Measurements from ENCODE around the gene ALG10. TPM values are rescaled to one million over a fixed set of nuclear protein-coding genes. Genes with fewer than 3 reads are reported as not detected.
A peak's percentile ranks its signal among the peaks of the same experiment; 100 is the strongest.
"Not testable (repeated sequence)": the region's sequence is repeated elsewhere in the genome, so short reads cannot be mapped to it uniquely, and the experiment has no call there.

Gene ALG10, protein sequence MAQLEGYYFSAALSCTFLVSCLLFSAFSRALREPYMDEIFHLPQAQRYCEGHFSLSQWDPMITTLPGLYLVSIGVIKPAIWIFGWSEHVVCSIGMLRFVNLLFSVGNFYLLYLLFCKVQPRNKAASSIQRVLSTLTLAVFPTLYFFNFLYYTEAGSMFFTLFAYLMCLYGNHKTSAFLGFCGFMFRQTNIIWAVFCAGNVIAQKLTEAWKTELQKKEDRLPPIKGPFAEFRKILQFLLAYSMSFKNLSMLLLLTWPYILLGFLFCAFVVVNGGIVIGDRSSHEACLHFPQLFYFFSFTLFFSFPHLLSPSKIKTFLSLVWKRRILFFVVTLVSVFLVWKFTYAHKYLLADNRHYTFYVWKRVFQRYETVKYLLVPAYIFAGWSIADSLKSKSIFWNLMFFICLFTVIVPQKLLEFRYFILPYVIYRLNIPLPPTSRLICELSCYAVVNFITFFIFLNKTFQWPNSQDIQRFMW
- 1.3 TPM for total RNA-seq

DNA sequence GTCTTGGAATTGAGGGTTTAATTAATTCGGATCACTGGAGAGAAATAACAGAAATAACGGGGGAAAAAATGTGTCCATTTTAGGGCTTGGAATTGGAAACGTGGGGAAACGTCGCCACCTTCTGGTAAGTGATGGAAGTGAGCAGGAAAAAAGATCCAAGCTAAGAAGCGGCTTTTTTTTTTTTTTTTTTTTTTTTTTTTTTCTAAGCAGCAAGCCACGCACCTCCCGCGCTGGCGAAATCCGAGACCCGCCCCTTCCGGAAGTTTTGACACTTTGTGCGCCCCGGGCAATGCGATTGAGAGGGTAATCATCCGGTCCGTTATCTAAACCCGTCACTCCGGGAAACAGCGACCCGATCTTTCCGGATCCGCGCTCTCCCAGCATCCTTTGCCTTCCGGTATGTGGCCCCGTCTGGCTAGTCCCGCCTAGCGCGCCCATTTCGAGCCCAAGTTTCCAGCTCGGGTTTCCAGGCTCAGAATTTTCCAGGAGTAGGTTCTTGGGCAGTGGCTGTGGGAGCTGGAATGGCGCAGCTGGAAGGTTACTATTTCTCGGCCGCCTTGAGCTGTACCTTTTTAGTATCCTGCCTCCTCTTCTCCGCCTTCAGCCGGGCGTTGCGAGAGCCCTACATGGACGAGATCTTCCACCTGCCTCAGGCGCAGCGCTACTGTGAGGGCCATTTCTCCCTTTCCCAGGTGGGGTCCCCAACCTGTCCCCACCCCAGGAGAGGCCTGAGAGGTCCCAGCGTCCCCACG lies at the start of gene ALG10:
Gene ALG10 (plus strand): TSS at position 418 of the 752 bp plus-strand sequence. CDS start 104 bp downstream, at position 522.
- TF ChIP-seq, protein P1, sequence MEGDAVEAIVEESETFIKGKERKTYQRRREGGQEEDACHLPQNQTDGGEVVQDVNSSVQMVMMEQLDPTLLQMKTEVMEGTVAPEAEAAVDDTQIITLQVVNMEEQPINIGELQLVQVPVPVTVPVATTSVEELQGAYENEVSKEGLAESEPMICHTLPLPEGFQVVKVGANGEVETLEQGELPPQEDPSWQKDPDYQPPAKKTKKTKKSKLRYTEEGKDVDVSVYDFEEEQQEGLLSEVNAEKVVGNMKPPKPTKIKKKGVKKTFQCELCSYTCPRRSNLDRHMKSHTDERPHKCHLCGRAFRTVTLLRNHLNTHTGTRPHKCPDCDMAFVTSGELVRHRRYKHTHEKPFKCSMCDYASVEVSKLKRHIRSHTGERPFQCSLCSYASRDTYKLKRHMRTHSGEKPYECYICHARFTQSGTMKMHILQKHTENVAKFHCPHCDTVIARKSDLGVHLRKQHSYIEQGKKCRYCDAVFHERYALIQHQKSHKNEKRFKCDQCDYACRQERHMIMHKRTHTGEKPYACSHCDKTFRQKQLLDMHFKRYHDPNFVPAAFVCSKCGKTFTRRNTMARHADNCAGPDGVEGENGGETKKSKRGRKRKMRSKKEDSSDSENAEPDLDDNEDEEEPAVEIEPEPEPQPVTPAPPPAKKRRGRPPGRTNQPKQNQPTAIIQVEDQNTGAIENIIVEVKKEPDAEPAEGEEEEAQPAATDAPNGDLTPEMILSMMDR (IDR thresholded peaks at IDR 0.05) = peak; percentile 55 to 72 (median 71)
- Histone ChIP-seq H3K4me3 (peak within 1 kb of the TSS; percentile 66 to 71), H3K27ac (peak within 1 kb of the TSS; percentile 80 to 84), H3K4me1 (peaks cover 0 to 4% of the 10 kb centered on the region in 2 donors), H3K36me3 (no peaks in the 10 kb centered on the region), H3K27me3 (no peaks in the 10 kb centered on the region), H3K9me3 (no peaks in the 10 kb centered on the region)
- intact Hi-C loops (cut with DNase I) = loop anchor here (1.0 to 10.0 kb wide), 3 partner anchors 1266 to 1917 kb away; partner anchors contain the start of genes BICD1 and DNM1L
- peak; percentile 88 to 98 for DNase-seq (ENCODE audit: low spot score in 2 of 2)

DNA sequence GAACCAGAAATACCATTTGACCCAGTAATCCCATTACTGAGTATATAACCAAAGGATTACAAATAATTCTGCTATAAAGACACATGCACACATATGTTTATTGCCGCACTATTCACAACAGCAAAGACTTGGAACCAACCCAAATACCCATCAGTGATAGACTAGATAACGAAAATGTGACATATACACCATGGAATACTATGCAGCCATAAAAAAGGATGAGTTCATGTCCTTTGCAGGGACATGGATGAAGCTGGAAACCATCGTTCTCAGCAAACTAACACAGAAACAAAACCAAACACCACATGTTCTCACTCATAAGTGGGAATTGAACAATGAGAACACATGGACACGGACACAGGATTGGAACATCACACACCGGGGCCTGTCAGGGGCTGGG lies 49.4 kb upstream of the ALG10 start:
- H3K36me3 ChIP-seq; H3K27me3 ChIP-seq; H3K4me3 ChIP-seq; H3K27ac ChIP-seq; H3K4me1 ChIP-seq; intact Hi-C loops (cut with DNase I); H3K9me3 ChIP-seq; DNase-seq (ENCODE audit: low spot score in 2 of 2): not testable (repeated sequence)

DNA sequence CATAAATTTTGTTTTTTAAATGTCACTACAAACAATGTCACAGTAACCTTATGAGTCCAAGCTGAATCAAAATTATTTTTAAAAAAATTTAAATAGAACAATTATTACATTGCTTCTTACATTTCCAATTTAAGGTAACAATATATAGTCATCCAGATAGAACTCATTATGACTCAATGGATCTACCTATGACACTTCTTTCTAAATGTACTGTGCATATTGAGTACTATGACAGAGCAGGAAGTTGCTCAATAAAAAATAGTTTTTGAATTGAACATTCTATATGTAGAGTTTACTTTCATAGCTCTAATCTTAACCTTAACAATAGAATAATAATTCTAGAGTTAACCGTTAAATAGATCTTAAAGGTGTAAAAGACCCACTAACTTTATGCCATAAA lies 44.4 kb upstream of the ALG10 start:
- Histone ChIP-seq H3K9me3 (no peaks in the 10 kb centered on the region), H3K36me3 (no peaks in the 10 kb centered on the region), H3K4me1 (no peaks in the 10 kb centered on the region), H3K4me3 (no peak overlapping the region), H3K27ac (no peak overlapping the region), H3K27me3 (no peaks in the 10 kb centered on the region)
- intact Hi-C loops (cut with DNase I) = no loop called here
- no peak for DNase-seq (ENCODE audit: low spot score in 2 of 2)
- TF ChIP-seq, protein P1 (IDR thresholded peaks at IDR 0.05) = no peak

DNA sequence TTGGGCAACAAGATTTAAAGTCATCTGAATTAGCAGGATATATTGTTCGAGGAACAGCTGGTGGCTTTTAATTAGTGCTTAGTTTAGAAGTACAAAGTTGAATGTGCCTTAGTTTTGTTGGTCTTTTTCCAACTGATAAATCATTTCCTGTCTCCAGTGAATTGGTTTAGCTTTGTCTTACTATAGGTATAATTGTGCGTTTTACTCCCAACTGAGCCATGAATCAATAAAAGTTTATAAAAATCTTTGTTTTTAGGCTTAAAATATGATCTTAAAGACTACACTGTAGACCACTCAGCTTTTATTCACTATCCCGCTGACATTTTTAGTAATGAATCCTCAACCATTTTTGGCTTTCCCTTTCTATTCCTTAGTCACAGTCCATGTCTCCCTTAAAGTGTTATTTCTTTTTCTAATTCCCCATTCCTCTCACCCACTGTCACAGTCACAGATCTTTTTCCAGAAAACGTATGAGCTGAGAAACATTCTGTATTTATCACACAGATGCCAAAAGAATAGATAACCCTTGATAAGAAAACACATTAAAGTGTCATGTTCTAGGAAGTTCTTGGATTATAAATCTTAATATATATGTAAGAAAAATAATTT lies 34.0 kb upstream of the ALG10 start:
- no peaks in the 10 kb centered on the region for H3K9me3 ChIP-seq

DNA sequence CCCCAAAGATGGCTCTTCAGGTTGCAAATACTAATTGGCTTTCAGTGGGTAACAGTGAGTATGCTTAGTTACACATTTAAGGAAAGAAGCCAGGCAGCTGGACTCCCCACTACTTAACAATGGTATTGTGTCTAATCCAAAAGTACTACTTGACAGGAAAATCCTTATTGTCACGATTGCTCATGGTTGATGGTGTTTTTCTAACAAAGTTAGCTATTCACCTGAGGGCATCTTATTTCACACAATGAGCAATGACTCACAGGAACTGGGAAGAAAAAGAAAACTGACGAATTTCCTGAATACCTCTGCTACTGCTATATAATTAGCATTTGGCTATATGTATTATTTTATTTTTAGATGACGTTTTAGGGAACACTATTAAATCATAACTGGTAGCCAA lies 33.4 kb upstream of the ALG10 start:
- TF ChIP-seq, protein P1 (IDR thresholded peaks at IDR 0.05) = no peak
- H3K9me3 ChIP-seq = no peaks in the 10 kb centered on the region
- intact Hi-C loops (cut with DNase I) = no loop called here
- H3K27ac ChIP-seq = no peak overlapping the region
- H3K4me1 ChIP-seq = no peaks in the 10 kb centered on the region
- H3K36me3 ChIP-seq = no peaks in the 10 kb centered on the region
- H3K27me3 ChIP-seq = no peaks in the 10 kb centered on the region
- DNase-seq (ENCODE audit: low spot score in 2 of 2) = no peak
- no peak overlapping the region for H3K4me3 ChIP-seq

More for the DNA sequence above, 34.0 kb upstream of the ALG10 start:
- Histone ChIP-seq H3K4me1 (no peaks in the 10 kb centered on the region), H3K36me3 (no peaks in the 10 kb centered on the region), H3K4me3 (no peak overlapping the region), H3K27me3 (no peaks in the 10 kb centered on the region), H3K27ac (no peak overlapping the region)
- TF ChIP-seq, protein P1 (IDR thresholded peaks at IDR 0.05) = no peak
- no peak for DNase-seq (ENCODE audit: low spot score in 2 of 2)
- intact Hi-C loops (cut with DNase I) = no loop called here

Measured in ascending aorta (tissue), 2 donors.